Measurements from ENCODE around the gene MAP3K6.

GRCh38 chr1:27406362-27406680 lies 39.6 kb upstream of the MAP3K6 start:
- TF ChIP-seq POLR2A (IDR thresholded peaks at IDR 0.05; ENCODE audit: low read length): no peak
- no peak for TF ChIP-seq GATA1 (IDR thresholded peaks at IDR 0.05; ENCODE audit: low read depth, low read length)
